CD4-positive, alpha-beta T cell treated with Interleukin-1 beta for 1 hour (primary cell): ENCODE data around the gene NAA60.
A peak's percentile ranks its signal among the peaks of the same experiment; 100 is the strongest.
"Not testable (repeated sequence)": the region's sequence is repeated elsewhere in the genome, so short reads cannot be mapped to it uniquely, and the experiment has no call there.

Experiments used
- DNase-seq, 2 donors: peaks; one replicate each; pipeline ENCODE4 v3.0.0-alpha.2; 2020 to 2022

The NAA60 gene

DNA sequence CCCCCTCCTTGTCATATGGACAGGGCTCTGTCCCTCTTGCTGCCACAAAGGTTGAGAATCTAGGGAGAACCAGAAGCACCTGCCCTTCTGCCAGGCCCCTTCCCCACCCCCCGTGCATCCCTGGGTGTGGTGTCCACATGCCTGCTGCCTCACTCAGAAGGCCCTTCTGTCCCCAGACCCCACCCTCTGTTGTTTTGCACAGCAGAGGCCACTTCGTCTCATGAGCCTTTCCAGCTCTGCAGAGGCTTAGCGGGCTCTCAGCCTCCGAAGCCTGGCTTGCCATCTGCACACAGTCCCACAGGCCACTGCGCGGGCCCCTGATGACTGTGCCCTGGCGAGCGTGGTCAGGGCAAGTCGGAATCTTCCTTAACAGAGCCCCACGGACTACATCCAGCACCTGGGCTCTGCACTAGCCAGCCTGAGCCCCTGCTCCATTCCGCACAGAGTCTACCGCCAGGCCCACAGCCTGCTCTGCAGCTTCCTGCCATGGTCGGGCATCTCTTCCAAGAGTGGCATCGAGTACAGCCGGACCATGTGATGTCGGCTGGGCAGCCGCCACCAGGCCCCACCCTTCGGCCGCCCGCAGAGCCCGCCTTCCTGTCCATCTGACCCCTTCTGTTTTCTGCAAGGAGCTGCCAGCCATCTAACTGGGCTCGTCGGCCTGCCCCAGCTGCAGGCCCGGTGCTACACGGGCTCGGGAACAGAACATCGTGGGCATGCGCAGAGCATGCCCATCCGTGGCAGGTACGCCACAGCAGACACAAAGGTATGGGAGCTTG lies 41.0 kb downstream of the NAA60 start:
- no peak for DNase-seq

DNA sequence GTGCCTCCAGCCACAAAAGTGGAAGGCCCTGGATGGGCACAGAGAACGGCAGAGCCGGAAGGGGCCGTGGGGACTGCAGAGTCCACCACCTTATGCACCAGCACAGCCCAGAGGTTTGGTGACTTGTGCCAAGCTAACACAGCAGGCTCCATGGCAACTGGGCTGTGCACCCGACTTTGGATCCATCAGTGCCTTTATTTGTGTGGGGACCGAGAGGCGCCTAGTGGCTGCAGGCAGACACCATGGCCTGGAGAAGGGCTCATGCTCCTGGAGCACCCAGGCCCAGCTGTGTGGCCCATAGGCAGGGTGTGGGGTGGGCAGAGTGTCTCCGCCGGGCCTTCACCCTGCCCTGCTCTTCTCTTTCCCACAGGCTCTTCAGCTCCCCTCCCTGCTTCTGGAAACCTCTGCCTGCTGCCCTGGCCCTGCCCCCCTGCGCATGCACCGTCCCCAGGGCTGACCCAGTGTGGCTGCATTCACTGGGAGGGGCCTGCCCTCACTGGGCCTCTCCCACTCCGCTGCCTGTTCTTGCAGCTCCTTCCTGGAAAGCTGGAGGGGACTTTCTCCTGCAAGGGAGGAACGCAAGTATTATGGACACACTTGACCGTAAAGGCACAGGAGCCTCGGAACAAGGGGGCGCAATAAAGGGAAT lies 41.7 kb downstream of the NAA60 start:
- DNase-seq, result no peak

DNA sequence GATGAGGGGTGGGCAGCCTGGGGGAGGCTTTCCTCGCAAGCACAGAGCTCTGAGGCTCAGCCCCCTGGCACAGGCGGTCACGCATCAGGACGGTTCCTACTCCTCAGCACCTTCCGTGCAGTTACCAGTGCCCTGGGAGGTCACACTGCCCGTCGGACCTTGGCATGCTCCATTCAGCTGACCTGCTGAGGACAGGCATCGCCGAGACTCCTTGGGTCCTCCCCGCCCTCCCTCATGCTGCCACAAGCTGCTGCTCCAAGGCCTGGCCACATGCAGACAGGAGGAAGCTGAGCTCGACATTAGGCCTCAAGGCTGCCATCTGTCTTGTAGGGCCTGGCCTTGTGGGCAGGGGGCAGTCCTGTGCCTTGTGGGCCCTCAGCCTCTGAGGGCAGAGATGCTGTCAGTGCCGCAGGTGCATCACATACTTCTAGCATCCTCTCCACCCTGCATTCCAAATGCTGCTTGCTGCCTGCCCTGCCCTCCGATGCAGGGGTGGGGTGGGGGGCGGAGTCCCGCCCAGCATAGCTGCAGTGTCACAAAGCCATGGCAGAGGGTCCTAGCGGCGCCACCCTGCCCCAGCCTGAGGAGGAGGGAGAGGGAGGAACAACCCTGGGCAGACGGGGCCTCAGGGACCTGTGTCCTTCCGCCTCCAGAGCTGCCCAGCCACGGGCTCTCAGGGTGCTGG lies 42.5 kb downstream of the NAA60 start:
- no peak for DNase-seq

DNA sequence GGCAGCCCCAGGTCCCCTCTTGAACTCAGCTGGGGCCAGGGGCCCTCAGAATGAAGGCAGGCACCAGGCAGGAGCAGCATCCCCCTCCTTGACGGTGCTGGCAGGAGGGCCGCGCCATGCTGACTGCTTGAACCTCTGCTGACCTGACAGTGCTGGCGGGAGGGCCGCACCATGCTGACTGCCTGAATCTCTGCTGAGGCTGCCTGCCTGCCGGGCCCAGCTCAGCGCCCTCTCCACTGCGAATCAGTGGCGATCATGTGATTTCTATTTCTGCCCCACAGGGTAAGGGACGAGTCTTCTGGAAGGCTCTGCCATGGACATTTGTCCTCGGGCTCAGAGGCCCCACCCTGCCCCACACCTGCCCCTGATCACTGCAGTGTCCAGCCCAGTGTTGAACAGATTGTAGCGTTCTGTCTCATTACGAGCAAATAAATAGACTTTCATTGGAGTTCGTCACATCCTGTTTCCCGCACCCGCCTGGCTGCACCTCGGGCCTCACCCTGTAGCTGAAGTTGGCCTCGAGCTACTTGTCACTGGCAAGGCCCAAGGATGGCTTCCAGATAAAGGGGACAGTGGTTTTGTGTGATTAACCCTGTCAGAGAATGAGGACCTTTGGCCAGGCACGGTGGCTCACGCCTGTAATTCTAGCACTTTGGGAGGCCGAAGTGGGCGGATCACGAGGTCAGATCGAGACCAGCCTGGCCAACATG lies 43.2 kb downstream of the NAA60 start:
- DNase-seq, result no peak

DNA sequence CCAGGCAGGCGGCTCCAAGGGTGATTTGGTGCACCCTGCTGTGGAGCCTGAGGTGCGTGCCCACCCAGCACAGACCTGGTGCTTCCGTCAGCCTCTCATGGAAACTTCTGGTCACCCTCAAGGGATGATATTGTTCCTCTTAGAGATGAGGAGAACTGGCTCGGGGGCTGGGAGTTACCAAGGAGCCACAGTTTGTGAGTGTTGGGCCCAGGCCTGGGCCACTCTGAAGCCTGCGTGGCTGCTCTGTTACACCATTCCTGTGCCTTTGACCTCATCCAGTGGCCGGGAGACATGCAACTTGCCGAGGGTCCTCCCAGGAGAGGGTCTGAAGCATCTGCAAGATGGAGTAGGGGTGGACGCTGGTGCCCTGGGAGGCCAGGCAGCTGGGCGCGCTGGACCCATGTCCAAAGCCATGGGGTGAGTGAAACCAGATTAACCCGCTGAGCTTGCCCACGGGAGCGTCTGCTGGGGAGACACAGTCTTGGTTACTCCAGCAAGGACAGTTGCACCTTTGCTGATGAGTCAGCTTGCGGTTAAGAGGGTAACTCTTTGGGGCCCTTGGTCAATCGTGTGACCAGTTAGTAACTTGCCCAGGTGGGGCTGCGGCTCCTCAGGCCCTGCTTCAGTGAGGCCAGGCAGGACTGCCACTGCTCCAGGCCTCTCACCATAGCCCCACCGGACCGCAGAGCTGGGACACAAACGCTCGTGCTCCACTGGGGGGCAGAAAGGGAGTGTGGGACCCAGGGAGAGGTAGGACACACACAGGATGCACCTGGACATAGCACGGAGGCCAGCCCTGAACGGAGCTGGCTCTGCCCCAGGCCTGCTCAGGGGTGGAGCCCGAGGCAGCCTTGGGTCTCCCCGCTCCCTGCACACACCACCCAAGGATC lies 44.3 kb downstream of the NAA60 start:
- no peak for DNase-seq

DNA sequence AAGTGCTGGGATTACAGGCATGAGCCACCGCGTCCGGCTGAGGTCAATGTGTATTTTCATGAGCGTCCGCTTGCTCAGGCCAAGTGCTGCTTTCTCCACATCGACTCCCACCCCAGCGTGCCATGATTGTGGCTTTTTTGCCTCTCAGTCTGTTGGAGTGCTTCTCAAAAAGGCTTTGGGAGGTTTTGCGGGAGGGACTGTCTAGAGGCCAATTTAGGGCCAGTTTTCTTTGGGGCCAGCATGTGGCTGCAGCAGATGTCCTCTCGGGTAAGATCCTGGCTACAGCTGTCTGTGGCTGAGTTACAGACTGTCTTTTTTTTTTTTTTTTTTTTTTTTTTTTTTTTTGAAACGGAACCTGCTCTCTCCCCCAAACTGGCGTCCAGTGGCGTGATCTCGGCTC lies 45.3 kb downstream of the NAA60 start:
- DNase-seq, result no peak

DNA sequence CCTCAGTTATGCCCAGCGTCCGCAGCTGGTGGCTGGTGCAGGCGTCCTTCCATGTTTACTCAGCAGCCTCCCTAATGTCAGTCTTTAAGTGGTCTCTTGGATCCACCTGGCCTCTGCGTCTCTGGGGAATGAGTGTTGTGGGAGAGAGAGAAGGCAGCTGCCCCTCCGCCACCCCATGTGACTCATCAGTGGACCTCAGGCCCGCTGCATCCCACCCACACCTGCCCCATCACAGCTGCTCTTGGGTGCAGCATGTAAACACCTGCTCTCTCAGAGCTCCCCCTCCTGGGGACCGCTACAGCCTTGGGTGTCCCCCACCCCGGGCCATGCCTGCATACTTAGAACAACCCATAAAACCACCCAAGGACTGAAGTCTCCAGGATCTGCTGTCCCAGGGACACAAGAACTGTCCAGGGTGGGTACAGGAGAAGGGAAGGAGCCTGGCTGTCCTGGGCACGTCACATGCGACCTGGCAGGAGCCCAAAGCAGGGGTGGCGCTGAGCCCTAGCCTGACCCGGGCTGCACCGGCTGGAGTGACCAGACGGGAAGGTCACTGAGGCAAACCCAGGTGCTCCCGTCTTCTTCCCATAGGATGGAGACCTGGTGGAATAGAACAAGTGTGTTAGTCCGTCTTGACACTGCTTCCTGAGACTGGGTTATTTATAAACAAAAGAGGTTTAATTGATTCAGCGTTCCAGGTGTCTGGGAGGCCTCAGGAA lies 47.6 kb downstream of the NAA60 start:
- no peak for DNase-seq

DNA sequence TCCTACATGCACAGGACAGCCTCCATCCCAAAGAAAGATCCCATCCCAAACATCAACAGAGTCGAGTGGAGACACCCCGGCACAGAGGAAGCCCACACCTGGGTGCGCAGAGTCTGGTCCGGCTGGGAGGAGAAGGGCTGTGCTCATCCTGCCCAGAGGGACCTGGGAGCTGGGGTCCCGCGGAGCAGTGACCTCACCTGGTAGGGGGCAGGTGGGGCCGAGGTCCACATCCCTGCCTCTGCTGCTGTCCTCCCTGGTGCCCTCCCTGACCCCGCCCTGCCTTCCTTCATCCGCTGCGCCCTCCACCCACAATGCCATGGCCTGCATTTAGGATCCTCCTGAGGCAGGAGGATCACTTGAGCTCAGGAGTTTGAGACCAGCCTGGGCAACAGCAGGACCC lies 48.9 kb downstream of the NAA60 start:
- no peak for DNase-seq

DNA sequence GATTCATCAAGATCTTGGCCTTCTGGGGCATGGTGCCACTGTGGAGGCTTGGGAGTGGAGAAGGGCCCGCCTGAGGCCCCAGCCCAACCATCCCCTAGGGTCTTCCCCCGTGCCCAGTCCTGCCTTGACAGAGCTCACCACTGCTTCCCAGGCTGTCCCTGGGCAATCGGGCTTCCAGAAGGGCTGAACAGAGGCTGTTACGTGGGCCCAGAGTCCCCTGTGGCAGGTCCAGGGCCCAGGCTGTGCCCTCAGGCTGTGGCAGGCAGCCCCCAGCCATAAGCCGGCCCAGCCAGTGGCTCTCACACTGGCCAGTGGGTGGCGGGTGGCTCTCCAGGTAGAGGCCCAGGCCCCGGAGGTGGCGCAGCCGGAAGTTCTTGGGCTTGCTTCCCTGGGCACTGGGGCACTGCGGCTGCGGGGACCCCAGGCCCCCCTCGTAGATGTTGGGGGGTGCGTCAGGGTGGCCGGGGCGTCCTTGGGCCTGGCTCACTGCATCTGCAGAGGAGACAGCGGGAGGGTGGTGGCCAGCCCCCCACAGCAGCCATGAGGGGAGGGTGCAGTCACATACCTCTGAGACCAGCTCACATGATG lies 51.0 kb downstream of the NAA60 start:
- no peak for DNase-seq

DNA sequence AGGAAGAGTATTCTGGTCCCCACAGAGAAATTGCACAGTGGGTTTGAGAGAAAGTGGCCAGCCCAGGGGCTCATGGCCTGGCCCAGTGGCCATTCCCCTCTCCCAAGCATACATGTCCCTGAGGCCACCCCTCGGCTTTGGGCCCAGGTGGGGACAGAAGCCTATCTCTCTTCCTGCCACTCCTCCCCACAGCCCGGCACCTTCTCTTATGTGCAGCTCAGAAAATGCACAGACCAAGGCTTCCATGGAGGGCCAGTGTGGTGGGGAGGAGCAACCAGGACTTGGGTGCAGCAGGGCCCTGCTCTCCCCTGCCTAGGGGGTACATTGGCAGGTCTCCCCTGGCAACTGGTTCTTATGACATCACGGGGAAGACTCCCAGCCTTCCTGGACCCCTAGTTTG lies 51.7 kb downstream of the NAA60 start, which contains the start of gene C16orf90:
TSS of gene C16orf90 (minus strand) at position 314 of the 400 bp plus-strand sequence. CDS start at position 246, 68 bp downstream.
- DNase-seq, result no peak

DNA sequence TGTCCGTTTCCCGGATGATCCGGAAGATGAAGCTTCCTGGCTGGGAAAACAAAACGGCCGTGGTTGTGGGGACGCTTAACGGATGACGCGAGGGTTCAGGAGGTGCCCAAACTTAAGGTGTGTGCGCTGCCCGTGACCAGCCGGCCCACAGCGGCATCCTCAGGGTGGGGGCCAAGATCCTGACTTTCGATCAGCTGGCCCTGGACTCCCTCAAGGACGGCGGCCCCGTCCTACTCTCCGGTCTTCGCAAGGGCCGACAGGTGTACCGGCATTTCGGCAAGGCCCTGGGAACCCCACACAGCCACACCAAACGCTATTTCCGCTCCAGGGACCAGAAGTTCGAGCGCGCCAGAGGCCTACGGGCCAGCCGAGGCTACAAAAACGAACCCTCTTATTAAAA lies 52.9 kb downstream of the NAA60 start:
- DNase-seq, result no peak

DNA sequence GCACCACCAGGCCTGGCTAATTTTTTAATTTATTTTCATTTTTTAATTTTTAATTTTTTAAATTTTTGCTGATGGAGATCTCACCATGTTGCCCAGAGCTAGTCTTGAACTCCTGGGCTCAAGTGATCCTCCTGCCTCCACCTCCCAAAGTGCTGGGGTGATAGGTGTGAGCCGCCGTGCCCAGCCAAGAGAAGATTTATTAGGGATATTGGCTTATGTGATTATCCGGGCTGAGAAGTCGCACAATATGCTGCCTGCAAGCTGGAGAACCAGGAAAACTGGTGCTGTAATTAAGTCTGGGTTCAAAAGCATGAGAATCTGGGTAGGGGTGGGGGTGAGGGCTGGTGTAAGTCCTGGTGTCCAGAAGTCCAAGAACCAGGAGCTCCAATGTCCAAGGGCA lies 54.3 kb downstream of the NAA60 start:
- no peak for DNase-seq

DNA sequence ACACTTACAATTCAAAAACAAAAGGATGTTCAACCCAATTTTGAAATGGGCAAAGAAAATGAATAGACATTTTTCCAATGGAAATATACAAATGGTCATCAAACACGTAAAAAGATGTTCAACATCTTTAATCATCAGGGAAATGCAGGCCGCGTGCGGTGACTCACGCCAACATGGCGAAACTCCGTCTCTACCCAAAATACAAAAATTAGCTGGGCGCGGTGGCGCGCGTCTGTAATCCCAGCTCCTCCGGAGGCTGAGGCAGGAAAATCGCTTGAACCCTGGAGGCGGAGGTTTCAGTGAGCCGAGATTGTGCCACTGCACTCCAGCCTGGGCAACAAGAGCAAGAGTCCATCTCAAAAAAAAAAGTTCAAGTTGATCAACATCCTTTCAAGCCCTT lies 55.5 kb downstream of the NAA60 start:
- no peak for DNase-seq

DNA sequence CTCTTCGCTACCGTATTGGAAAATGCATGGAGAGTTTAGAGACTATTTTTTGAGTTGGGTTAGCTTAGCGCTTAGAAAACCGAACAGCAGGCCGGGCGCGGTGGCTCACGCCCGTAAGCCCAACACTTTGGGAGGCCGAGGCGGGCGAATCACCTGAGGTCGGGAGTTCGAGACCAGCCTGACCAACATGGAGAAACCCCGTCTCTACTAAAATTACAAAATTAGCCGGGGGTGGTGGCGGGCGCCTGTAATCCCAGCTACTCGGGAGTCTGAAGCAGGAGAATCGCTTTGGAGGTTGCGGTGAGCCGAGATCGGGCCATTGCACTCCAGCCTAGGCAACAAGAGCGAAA lies 57.9 kb downstream of the NAA60 start:
- DNase-seq, result not testable (repeated sequence)

DNA sequence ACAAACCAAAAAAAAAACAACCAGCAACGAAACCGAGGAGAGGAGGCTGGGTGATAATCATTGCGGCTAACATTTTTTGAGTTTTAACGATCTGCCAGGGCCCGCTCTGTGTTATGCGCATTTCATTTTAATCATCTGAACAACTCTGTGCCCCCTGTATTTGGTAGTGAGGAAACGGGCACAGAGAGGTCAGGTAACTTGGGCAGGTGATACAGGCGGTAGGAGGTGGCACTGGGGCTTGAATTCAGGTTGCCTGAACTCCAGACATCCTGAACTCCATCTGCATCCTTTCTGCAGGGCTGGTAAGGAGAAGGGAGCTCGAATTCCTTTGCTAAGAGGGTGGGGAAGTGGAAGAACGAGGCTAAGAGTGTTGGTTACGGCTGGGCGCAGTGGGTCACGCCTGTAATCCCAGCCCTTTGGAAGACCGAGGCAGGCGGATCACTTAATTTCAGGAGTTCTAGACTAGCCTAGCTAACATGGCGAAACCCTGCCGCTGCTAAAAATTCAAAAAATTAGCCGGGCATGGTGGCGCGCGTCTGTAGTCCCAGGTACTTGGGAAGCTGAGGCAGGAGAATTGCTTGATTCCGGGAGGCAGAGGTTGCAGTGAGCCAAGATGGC lies 58.4 kb downstream of the NAA60 start:
- DNase-seq, result no peak

DNA sequence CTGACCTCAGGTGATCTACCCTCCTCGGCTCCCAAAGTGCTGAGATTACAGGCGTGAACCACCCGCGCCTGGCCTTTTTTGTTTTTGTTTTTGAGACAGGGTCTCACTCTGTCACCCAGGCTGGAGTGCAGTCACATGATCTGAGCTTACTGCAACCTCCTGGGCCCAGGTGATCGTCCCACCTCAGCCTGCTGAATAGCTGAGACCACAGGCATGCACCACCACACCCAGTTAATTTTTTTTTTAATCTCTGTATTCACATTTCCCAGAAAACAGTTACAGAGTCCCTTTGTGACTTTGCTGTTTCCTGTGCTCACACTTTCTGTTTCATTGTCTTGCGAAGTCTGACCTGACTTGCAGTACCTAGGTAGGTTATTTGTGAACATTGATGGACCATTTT lies 60.0 kb downstream of the NAA60 start:
- peak; percentile 68 to 69 for DNase-seq

DNA sequence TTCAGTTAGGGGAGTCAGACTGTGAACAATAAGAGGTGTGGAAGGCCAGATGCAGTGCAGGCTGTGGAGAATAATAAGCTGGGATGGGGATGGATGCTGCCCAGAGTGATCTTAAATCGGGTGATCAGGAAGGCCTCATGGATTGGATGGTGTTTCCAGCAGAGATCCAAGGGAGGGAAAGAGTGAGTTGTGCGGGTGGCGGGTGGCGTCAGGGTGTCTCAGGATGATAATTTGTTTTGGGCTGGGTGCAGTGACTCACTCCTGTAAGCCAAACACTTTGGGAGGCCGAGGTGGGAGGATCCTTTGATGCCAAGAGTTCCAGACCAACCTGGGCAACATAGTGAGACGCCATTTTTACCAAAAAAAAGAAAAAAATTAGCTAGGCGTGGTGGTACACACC lies 65.3 kb downstream of the NAA60 start:
- DNase-seq, result no peak

DNA sequence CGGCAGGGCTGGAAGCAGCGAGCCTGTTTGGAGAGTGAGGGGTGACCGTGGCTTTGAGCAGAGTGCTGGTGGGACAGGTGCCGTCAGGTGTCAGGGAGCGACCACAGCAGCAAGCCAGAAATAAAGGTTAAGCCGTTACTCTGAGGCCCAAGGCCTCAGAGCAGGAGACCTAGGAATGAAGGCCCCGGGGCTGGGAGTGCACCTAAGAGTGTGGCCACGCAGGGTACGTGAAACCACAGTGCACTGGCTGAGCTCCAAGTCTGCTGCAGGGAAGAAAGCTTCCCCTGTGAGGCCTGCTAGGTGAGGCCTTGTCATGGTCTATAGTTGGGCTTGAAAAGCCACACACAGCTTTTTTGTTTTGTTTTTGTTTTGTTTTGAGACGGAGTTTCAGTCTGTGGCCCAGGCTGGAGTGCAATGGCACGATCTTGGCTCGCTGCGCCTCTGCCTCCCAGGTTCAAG lies 66.0 kb downstream of the NAA60 start:
- DNase-seq, result peak; percentile 68 to 74

DNA sequence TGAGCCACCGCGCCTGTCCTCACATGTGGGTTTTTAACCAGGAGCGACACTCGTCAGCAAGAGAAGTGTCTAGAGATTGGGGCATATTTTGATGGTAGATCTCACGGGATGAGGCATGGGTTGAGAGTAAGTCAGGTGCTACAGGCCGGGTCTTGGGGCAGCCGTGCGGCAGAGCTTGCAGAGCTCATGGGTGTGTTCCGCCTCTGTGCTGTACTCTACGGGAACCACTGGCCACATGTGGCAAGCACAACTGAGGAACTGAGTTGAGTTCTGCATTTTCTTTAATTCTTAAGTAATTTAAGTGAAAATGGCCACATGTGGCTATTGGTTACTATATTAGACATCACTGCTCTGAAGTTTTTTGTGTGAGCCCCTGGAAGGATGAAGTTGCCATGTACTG lies 66.9 kb downstream of the NAA60 start:
- no peak for DNase-seq

DNA sequence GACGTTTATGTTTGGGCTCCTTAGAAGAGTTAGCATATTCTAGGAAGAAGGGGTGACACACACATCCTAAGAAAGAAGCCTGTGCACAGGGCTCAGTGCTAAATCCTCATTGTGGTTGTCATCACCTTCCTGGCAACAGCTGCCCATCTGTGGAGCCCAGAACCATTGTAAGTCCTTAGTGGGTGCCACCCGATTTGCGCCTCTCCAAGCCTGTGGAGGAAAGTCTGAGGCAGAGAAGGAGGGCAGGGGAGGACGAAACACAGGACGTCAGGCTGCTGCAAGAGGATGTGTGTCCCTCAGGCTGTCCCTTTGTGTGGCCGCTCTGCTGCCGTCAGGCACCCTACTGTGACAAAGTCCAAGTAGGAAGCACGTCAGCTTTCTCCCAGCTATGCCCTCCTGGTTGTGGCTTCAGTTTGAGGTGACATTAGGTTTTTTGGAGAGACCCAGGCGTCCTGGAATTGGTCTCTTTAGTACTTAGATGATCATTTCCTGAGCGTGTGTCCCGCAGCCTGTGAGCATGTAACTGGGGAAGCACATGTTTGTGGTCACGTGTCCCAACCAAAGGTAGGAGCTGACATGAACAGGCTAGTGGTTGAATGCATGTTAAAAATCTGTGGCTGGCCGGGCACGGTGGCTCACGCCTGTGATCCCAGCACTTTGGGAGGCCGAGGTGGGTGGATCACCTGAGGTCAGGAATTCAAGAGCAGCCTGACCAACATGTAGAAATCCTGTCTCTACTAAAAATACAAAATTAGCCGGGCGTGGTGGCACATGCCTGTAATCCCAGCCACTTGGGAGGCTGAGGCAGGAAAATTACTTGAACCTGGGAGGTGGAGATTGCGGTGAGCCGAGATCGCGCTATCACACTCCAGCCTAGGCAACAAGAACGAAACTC lies 68.1 kb downstream of the NAA60 start:
- no peak for DNase-seq
